Measurements from ENCODE around the gene GLRX2. TPM values are rescaled to one million over a fixed set of nuclear protein-coding genes. Genes with fewer than 3 reads are reported as not detected.
"Not testable (repeated sequence)": the region's sequence is repeated elsewhere in the genome, so short reads cannot be mapped to it uniquely, and the experiment has no call there.

The GLRX2 gene
- total and polyA plus RNA-seq, 2 of the 8 experiments (the other 6 are each of a cell fraction or from before 2014, with no cell fraction given): 4.8 to 13.5 TPM

DNA sequence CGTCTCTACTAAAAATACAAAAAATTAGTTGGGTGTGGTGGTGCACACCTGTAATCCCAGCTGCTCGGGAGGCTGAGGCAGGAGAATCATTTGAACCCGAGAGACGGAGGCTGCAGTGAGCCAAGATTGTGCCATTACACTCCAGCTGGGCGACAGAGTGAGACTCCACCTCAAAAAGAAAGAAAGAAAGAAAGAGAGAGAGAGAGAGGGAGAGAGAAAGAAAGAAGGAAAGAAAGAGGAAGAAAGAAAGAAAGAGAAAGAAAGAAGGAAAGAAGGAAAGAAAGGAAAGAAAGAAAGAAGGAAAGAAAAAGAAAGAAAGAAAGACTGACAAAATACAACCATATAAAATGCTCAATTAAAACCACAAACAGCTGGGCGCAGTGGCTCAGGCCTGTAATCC lies 12.0 kb upstream of the GLRX2 start:
- not testable (repeated sequence) for FAIRE-seq; H3K4me2 ChIP-seq (ENCODE audit: insufficient read depth in 1 of 2, low read depth in 2 of 2, low read length in 2 of 2); H2BK20ac ChIP-seq (ENCODE audit: low read length); H3K9ac ChIP-seq (replicated peaks in 1 of 4; ENCODE audit: extremely low read depth in 1 of 4, low read depth in 3 of 4, low read length in 3 of 4); H2AFZ ChIP-seq (ENCODE audit: low read length); H3K4me3 ChIP-seq (ENCODE audit: extremely low read depth in 1 of 4, insufficient read depth in 2 of 4, low read depth in 3 of 4, low read length in 4 of 4); H3K79me2 ChIP-seq (ENCODE audit: control insufficient read depth in 1 of 2, insufficient read depth in 2 of 2, low read length in 2 of 2); H2AK5ac ChIP-seq (ENCODE audit: low read depth, low read length); H3K79me1 ChIP-seq (ENCODE audit: low read depth, low read length); H4K91ac ChIP-seq (replicated peaks; ENCODE audit: insufficient read length, low read length); H3K14ac ChIP-seq (ENCODE audit: insufficient read length); H2BK15ac ChIP-seq (ENCODE audit: low read length); H3K23ac ChIP-seq (ENCODE audit: insufficient read length); H3K27ac ChIP-seq (ENCODE audit: low read depth, low read length); H3K56ac ChIP-seq (replicated peaks; ENCODE audit: insufficient read length, low read depth, low read length); H3K36me3 ChIP-seq (ENCODE audit: control insufficient read depth in 2 of 4, insufficient read depth in 4 of 4, low read length in 3 of 4); H3K27me3 ChIP-seq (replicated peaks in 1 of 4; ENCODE audit: control insufficient read depth in 3 of 4, extremely low read depth in 1 of 4, insufficient read depth in 3 of 4, low read length in 3 of 4); H4K8ac ChIP-seq (ENCODE audit: extremely low read depth, insufficient read depth, low read length); H3K23me2 ChIP-seq (ENCODE audit: low read depth, low read length); H4K20me1 ChIP-seq (replicated peaks in 1 of 2; ENCODE audit: control insufficient read depth in 1 of 2, insufficient read depth in 2 of 2, low read length in 2 of 2); H3K18ac ChIP-seq (ENCODE audit: extremely low read depth, low read length); H2BK12ac ChIP-seq (ENCODE audit: low read depth, low read length); H4K5ac ChIP-seq (ENCODE audit: insufficient read length, low read depth, low read length); H2BK5ac ChIP-seq (ENCODE audit: low read depth, low read length); DNase-seq (ENCODE audit: low read depth in 1 of 2, low spot score in 2 of 2); H3K9me3 ChIP-seq (ENCODE audit: insufficient read depth in 2 of 2, low read depth in 1 of 2, low read length in 1 of 2); H3K4ac ChIP-seq (replicated peaks; ENCODE audit: insufficient read length, low read depth, low read length); H2BK120ac ChIP-seq (replicated peaks; ENCODE audit: low read depth, low read length)
- H3K4me1 ChIP-seq (replicated peaks in 1 of 4; ENCODE audit: control insufficient read depth in 3 of 4, insufficient read depth in 4 of 4, low read length in 3 of 4): peaks cover 0 to 15% (median 4%) of the 10 kb centered on the region in 4 experiments; a peak in 5 of 7 replicates
- ChIA-PET POLR2A (ENCODE audit: partially characterized antibody) (interaction anchor here (1.3 kb wide), 1 partner anchor 47 kb away, joined by 3 read pairs; no protein-coding TSS in a partner anchor), CTCF (ENCODE audit: partially characterized antibody) (interaction anchor here (1.4 kb wide), 1 partner anchor 12 kb away, joined by 5 read pairs; the partner anchor contains the start of gene GLRX2)
- WGBS, 2 experiments (ENCODE audit: extremely low coverage in 1 of 2, insufficient coverage in 1 of 2, insufficient read length in 1 of 2, insufficient replicate concordance in 2 of 2, low coverage in 1 of 2, low lambda C conversion rate in 2 of 2, missing lambda C conversion rate in 1 of 2): 99% methylated on average over 6 of the region's 6 CpGs; no CpG with 5 or more reads in 1 of the 2 experiments
